ENCODE data around the gene TARS2.

TARS2 gene

GRCh38 chr1:150486966-150487762 is at the start of gene TARS2:
TARS2 (plus strand) TSS chr1:150487419; CDS start chr1:150487451, 32 bp downstream.
- peak; percentile 91 for DNase-seq

GRCh38 chr1:150441121-150441520 is 46.1 kb upstream of the TARS2 start:
- no peak for DNase-seq

- DNase-seq: no peak
Observed at GRCh38 chr1:150444232-150444631, 43.0 kb upstream of the TARS2 start.

- DNase-seq: no peak
Observed at GRCh38 chr1:150456146-150456647, 31.0 kb upstream of the TARS2 start.

- DNase-seq: peak; percentile 66
Observed at GRCh38 chr1:150464422-150464826, 22.8 kb upstream of the TARS2 start.

GRCh38 chr1:150466964-150467363 is 20.3 kb upstream of the TARS2 start:
- no peak for DNase-seq

- DNase-seq: no peak
Observed at GRCh38 chr1:150469291-150469690, 17.9 kb upstream of the TARS2 start.

- DNase-seq: no peak
Observed at GRCh38 chr1:150472601-150473200, 14.5 kb upstream of the TARS2 start.

- no peak for DNase-seq
Observed at GRCh38 chr1:150473659-150474058, 13.6 kb upstream of the TARS2 start.

- DNase-seq: no peak
Observed at GRCh38 chr1:150474869-150475268, 12.3 kb upstream of the TARS2 start.

- DNase-seq: no peak
Observed at GRCh38 chr1:150476754-150477153, 10.5 kb upstream of the TARS2 start.

- DNase-seq: no peak
Observed at GRCh38 chr1:150477320-150477719, 9.9 kb upstream of the TARS2 start.

GRCh38 chr1:150477733-150478132 is 9.5 kb upstream of the TARS2 start:
- no peak for DNase-seq

- no peak for DNase-seq
Observed at GRCh38 chr1:150479370-150479769, 7.8 kb upstream of the TARS2 start.

GRCh38 chr1:150479927-150480352 is 7.3 kb upstream of the TARS2 start:
- DNase-seq: no peak

- DNase-seq: no peak
Observed at GRCh38 chr1:150484431-150484830, 2.8 kb upstream of the TARS2 start.

- DNase-seq: no peak
Observed at GRCh38 chr1:150484861-150485260, 2.4 kb upstream of the TARS2 start.

- no peak for DNase-seq
Observed at GRCh38 chr1:150487763-150488115, 520 bp downstream of the TARS2 start.

GRCh38 chr1:150493175-150493574 is 6.0 kb downstream of the TARS2 start:
- no peak for DNase-seq

- DNase-seq: no peak
Observed at GRCh38 chr1:150498342-150498741, 11.1 kb downstream of the TARS2 start.

GRCh38 chr1:150505431-150505830 is 18.2 kb downstream of the TARS2 start:
- no peak for DNase-seq

- no peak for DNase-seq
Observed at GRCh38 chr1:150507912-150508864, 21.0 kb downstream of the TARS2 start, which contains the start of gene ECM1. ECM1 (plus strand) TSS chr1:150508109; CDS start chr1:150508210, 101 bp downstream.

GRCh38 chr1:150508982-150509381 is 21.8 kb downstream of the TARS2 start:
- no peak for DNase-seq
